K562 (cell line): Measurements from ENCODE around the gene SSR4. TPM values are rescaled to one million over a fixed set of nuclear protein-coding genes. Genes with fewer than 3 reads are reported as not detected.
A peak's percentile ranks its signal among the peaks of the same experiment; 100 is the strongest.

Experiments
- ARID4B ChIP-seq: sonication (generic); formaldehyde crosslinking; IDR thresholded peaks from 2 replicates; pipeline ENCODE4 v1.8.0; 2022; ENCODE audit warnings: mild to moderate bottlenecking, missing genetic modification reagents
- CXXC5 ChIP-seq: fragments of 250-450 bp; sonication (Bioruptor Pico); IDR thresholded peaks from 2 replicates; pipeline ENCODE4 v1.8.0; 2022; ENCODE audit warnings: inconsistent platforms, mild to moderate bottlenecking, moderate library complexity
- EGR1 ChIP-seq: fragments of 450-650 bp; conservative IDR thresholded peaks from 2 replicates; pipeline ENCODE4 v1.6.1; 2017; ENCODE audit warnings: mild to moderate bottlenecking
- GTF2A2 ChIP-seq: IDR thresholded peaks from 2 replicates; pipeline ENCODE4 v1.6.1; 2016; ENCODE audit warnings: mild to moderate bottlenecking, missing genetic modification characterization, missing compliant biosample characterization
- HSF4 ChIP-seq: fragments of 250-450 bp; sonication (Bioruptor Pico); IDR thresholded peaks from 2 replicates; pipeline ENCODE4 v2.1.2; 2022; ENCODE audit warnings: mild to moderate bottlenecking, moderate library complexity, borderline replicate concordance
- JUN ChIP-seq, 2 experiments: sonication (generic) in 1 of 2; formaldehyde crosslinking in 1 of 2; IDR thresholded peaks; 2 replicates each; pipeline versions ENCODE4 v1.6.1 to v1.8.0; 2012 to 2022; ENCODE audit warnings: borderline replicate concordance in 2 of 2, mild to moderate bottlenecking in 2 of 2, improper control_type of control experiment in 1 of 2, low read depth in 1 of 2, low read length in 1 of 2, missing genetic modification reagents in 1 of 2
- KLF16 ChIP-seq: IDR thresholded peaks from 2 replicates; pipeline ENCODE4 v1.6.1; 2016; ENCODE audit warnings: antibody characterized with exemption
- MAZ ChIP-seq, 2 experiments: fragments of 450-650 bp in 1 of 2; sonication (generic) in 1 of 2; formaldehyde crosslinking; IDR thresholded peaks in 1 of 2; conservative IDR thresholded peaks in 1 of 2; 2 replicates each; pipeline versions ENCODE4 v1.4.0 to v1.5.0; 2020; ENCODE audit warnings: mild to moderate bottlenecking in 1 of 2, missing genetic modification reagents in 1 of 2
- NR2C2 ChIP-seq, 2 experiments: fragments of 200-800 bp in 1 of 2; sonication (Bioruptor generic) in 1 of 2; sonication (generic) in 1 of 2; formaldehyde crosslinking in 1 of 2; IDR thresholded peaks; 2 replicates each; pipeline versions ENCODE4 v1.6.1 to v1.8.0; 2016 to 2022; ENCODE audit warnings: mild to moderate bottlenecking in 1 of 2, missing compliant biosample characterization in 1 of 2, missing genetic modification characterization in 1 of 2, missing genetic modification reagents in 1 of 2
- RBM22 ChIP-seq: fragments of 200-400 bp; formaldehyde crosslinking; IDR thresholded peaks from 2 replicates; pipeline ENCODE4 v1.6.1; 2018; ENCODE audit warnings: low read length, low read depth; ENCODE audit not compliant: poor library complexity, severe bottlenecking
- SNRNP70 ChIP-seq: fragments of 200-400 bp; formaldehyde crosslinking; optimal IDR thresholded peaks from 2 replicates; pipeline ENCODE3; 2017; ENCODE audit warnings: low read depth, low read length
- polyA plus RNA-seq, 8 experiments: library from polyadenylated mRNA; depleted of rRNA in 4 of 8; stranded (reverse) in 5 of 8; unstranded in 3 of 8; fragments of >200 nt; fragmentation: Nextera tagmentation in 2 of 8; fragmentation: Illumina TruSeq in 1 of 8; extraction: Ambion mirVana in 2 of 8; extraction: Trizol in 1 of 8; gene quantifications; 2 replicates each; pipeline versions ENCODE4 v1.2.1 to v1.2.3, GENCODE V29; 2011 to 2014; ENCODE audit warnings: inconsistent platforms in 1 of 8, missing spikeins in 1 of 8
- total RNA-seq, 7 experiments: library from RNA; depleted of rRNA in 6 of 7; stranded (reverse); fragments of >200 nt in 6 of 7; fragmentation: Illumina TruSeq in 2 of 7; extraction: Trizol in 2 of 7; gene quantifications; 2 replicates each; pipeline versions ENCODE4 v1.2.1 to v1.2.3, GENCODE V29; 2011 to 2021; ENCODE audit warnings: low replicate concordance in 1 of 7
- TF ChIP-seq, protein P1 (sequence below): fragments of 450-650 bp; IDR thresholded peaks from 2 replicates; pipeline ENCODE4 v1.6.1; 2016; ENCODE audit warnings: antibody characterized with exemption

The SSR4 gene
- total and polyA plus RNA-seq, 9 of the 15 experiments (the other 6 are each of a cell fraction or from before 2014, with no cell fraction given): 146 to 492 (median 272) TPM

- TF ChIP-seq SNRNP70 (no peak), ARID4B (CRISPR knock-in tag) (0 out of 2 replicates have a peak, but pooled peaks have one; percentile 62), EGR1 (peak; percentile 46; the same call in 1 of the 2 replicates), CXXC5 (CRISPR knock-in tag) (peak; percentile 11; the same call in 1 of the 2 replicates), HSF4 (CRISPR knock-in tag) (no peak), KLF16 (no peak), RBM22 (no peak), MAZ (CRISPR knock-in tag; conservative IDR thresholded peaks at IDR 0.05 in 1 of 2, IDR thresholded peaks at IDR 0.05 in 1 of 2) (peak in 1 of 2 experiments; percentile 64; a peak in 2 of 4 replicates), NR2C2 (CRISPR knock-in tag; IDR thresholded peaks at IDR 0.05) (no peak), NR2C2 (tag; IDR thresholded peaks at IDR 0.05) (no peak), JUN (IDR thresholded peaks at IDR 0.05; ENCODE audit: borderline replicate concordance, low read depth, low read length) (peak; percentile 60; the same call in 1 of the 2 replicates), JUN (CRISPR knock-in tag; IDR thresholded peaks at IDR 0.05; ENCODE audit: borderline replicate concordance) (no peak), GTF2A2 (tag) (no peak)
- TF ChIP-seq, protein P1, sequence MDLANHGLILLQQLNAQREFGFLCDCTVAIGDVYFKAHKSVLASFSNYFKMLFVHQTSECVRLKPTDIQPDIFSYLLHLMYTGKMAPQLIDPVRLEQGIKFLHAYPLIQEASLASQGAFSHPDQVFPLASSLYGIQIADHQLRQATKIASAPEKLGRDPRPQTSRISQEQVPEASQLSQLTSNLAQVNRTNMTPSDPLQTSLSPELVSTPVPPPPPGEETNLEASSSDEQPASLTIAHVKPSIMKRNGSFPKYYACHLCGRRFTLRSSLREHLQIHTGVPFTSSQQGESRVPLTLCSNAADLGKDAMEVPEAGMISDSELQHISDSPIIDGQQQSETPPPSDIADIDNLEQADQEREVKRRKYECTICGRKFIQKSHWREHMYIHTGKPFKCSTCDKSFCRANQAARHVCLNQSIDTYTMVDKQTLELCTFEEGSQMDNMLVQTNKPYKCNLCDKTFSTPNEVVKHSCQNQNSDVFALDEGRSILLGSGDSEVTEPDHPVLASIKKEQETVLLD: 0 out of 2 replicates have a peak, but pooled peaks have one; percentile 35
Observed at GRCh38 chrX:153766098-153766817, 28.2 kb upstream of the SSR4 start (continued).
